Inflammatory macrophage treated with lipopolysaccharide for 4 hours (primary cell): ENCODE data around the gene OR11L1.

ENCODE experiments used
- DNase-seq: peaks from one replicate; pipeline ENCODE4 v3.0.0-alpha.2; 2020

The OR11L1 gene

GRCh38 chr1:247841796-247842195 is at the start of gene OR11L1:
Gene OR11L1, minus strand, starts transcription at chr1:247841896. Its CDS starts 0 bp downstream, at chr1:247841896.
- no peak for DNase-seq

GRCh38 chr1:247884797-247885413 is 43.2 kb upstream of the OR11L1 start:
- peak; percentile 15 for DNase-seq

GRCh38 chr1:247883346-247883745 is 41.6 kb upstream of the OR11L1 start:
- no peak for DNase-seq

GRCh38 chr1:247865416-247865815 is 23.7 kb upstream of the OR11L1 start:
- no peak for DNase-seq

- no peak for DNase-seq
Measured at GRCh38 chr1:247864644-247865043, 22.9 kb upstream of the OR11L1 start.

GRCh38 chr1:247862756-247863155 is 21.1 kb upstream of the OR11L1 start:
- no peak for DNase-seq

- DNase-seq, result no peak
Measured at GRCh38 chr1:247857985-247858619, 16.4 kb upstream of the OR11L1 start.

- DNase-seq, result peak; percentile 14
Measured at GRCh38 chr1:247857069-247857984, 15.6 kb upstream of the OR11L1 start, which contains the start of gene TRIM58. Gene TRIM58, plus strand, starts transcription at chr1:247857187. Its CDS starts 60 bp downstream, at chr1:247857247.

- DNase-seq, result no peak
Measured at GRCh38 chr1:247855911-247856310, 14.2 kb upstream of the OR11L1 start.

GRCh38 chr1:247854899-247855545 is 13.3 kb upstream of the OR11L1 start:
- no peak for DNase-seq

- no peak for DNase-seq
Measured at GRCh38 chr1:247849616-247850015, 7.9 kb upstream of the OR11L1 start.

GRCh38 chr1:247848346-247848745 is 6.7 kb upstream of the OR11L1 start:
- no peak for DNase-seq

GRCh38 chr1:247845693-247846017 is 4.0 kb upstream of the OR11L1 start:
- DNase-seq, result no peak

GRCh38 chr1:247845011-247845692 is 3.5 kb upstream of the OR11L1 start:
- DNase-seq, result no peak

GRCh38 chr1:247843411-247843810 is 1.7 kb upstream of the OR11L1 start:
- DNase-seq, result no peak

- no peak for DNase-seq
Measured at GRCh38 chr1:247840818-247841217, 878 bp downstream of the OR11L1 start.

GRCh38 chr1:247833601-247834000 is 8.1 kb downstream of the OR11L1 start:
- no peak for DNase-seq

GRCh38 chr1:247829656-247830055 is 12.0 kb downstream of the OR11L1 start:
- no peak for DNase-seq

- DNase-seq, result no peak
Measured at GRCh38 chr1:247825362-247825761, 16.3 kb downstream of the OR11L1 start.

GRCh38 chr1:247824023-247824422 is 17.7 kb downstream of the OR11L1 start, which contains the start of gene OR14A16:
Gene OR14A16, minus strand, starts transcription at chr1:247824119. Its CDS starts 8,390 bp downstream, at chr1:247815729.
- no peak for DNase-seq

GRCh38 chr1:247822060-247822459 is 19.6 kb downstream of the OR11L1 start:
- DNase-seq, result no peak

- DNase-seq, result no peak
Measured at GRCh38 chr1:247812637-247813036, 29.1 kb downstream of the OR11L1 start.
